IPS DF 6.9 (cell line): ENCODE results near the gene MALSU1.

Experiments used
- DNase-seq: peaks from one replicate; pipeline ENCODE4 v3.0.0-alpha.2; 2013; ENCODE audit warnings: low read depth, low spot score
- H3K27ac ChIP-seq: one replicate; pipeline ENCODE4 v1.5.1; 2013; ENCODE audit warnings: low read length, control low read depth
- H3K27me3 ChIP-seq: 2 replicates; pipeline ENCODE4 v1.6.1; 2013; ENCODE audit warnings: mild to moderate bottlenecking, low read length; ENCODE audit not compliant: control insufficient read depth, insufficient read depth
- H3K36me3 ChIP-seq: 2 replicates; pipeline ENCODE4 v1.6.1; 2013; ENCODE audit warnings: low read length; ENCODE audit not compliant: control insufficient read depth, insufficient read depth
- H3K4me1 ChIP-seq: 2 replicates; pipeline ENCODE4 v1.6.1; 2013; ENCODE audit warnings: low read length; ENCODE audit not compliant: control insufficient read depth, insufficient read depth
- H3K4me3 ChIP-seq: 2 replicates; pipeline ENCODE4 v1.5.1; 2013; ENCODE audit warnings: mild to moderate bottlenecking, low read length
- H3K9me3 ChIP-seq: 2 replicates; pipeline ENCODE4 v1.6.1; 2013; ENCODE audit warnings: low read length, inconsistent platforms; ENCODE audit not compliant: control insufficient read depth, insufficient read depth
- WGBS: extraction: QIAGEN DNeasy Blood & Tissue Kit; methylation state at CpG from one replicate; pipeline ENCODE4 v1.1.7; 2013; ENCODE audit warnings: mixed read lengths, missing lambda C conversion rate; ENCODE audit not compliant: insufficient read length, insufficient coverage; 5-methylcytosine and 5-hydroxymethylcytosine counted together

Gene MALSU1

DNA sequence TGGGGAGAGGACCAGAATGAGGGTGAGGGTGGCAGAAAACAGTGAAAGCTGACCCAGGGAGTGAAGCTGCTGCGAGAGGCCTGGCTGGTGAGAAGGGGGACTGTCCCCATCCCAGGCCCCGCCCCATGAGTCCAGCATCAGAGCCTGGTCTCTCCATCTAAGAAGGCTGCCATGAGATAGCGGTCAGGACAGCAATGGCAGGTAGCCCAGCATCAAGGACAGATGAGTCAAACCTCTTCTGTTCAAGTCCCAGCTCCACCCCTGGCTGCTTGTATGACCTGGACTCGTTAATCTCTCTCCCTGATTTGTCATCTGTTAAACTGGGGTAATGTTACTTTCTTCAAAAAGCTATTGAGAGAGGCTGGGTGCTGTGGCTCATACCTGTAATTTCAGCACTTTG is 30.4 kb upstream of the MALSU1 start:
- no peaks in the 10 kb centered on the region for H3K36me3 ChIP-seq
- no peaks in the 10 kb centered on the region for H3K4me1 ChIP-seq
- no peaks in the 10 kb centered on the region for H3K9me3 ChIP-seq
- no peak for DNase-seq
- no peak overlapping the region for H3K27ac ChIP-seq
- WGBS = no CpG with 5 or more reads among the region's 4 CpGs
- H3K4me3 ChIP-seq = no peak overlapping the region
- H3K27me3 ChIP-seq = no peaks in the 10 kb centered on the region

DNA sequence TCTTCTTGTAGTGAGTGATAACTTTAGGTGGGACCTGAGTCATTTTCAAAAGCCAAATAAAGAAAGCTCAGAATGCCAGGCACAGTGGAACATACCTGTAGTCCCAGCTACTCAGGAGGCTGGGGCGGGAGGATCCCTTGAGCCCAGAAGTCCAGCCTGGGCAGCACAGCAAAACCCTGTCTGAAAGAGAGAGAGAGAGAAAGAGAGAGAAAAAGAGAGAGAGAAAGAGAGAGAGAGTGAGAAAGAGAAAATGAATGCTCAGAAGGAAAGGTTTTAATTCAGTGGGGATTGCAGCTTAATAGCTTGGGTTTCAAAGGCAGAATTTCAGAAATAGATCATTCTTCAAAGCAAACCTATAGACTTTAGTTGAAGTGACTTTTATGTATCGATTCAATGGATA is 26.9 kb upstream of the MALSU1 start:
- no peaks in the 10 kb centered on the region for H3K36me3 ChIP-seq
- no peak overlapping the region for H3K4me3 ChIP-seq
- H3K27ac ChIP-seq = no peak overlapping the region
- no CpG with 5 or more reads among the region's 2 CpGs for WGBS
- no peak for DNase-seq
- no peaks in the 10 kb centered on the region for H3K27me3 ChIP-seq
- H3K4me1 ChIP-seq = no peaks in the 10 kb centered on the region
- no peaks in the 10 kb centered on the region for H3K9me3 ChIP-seq

DNA sequence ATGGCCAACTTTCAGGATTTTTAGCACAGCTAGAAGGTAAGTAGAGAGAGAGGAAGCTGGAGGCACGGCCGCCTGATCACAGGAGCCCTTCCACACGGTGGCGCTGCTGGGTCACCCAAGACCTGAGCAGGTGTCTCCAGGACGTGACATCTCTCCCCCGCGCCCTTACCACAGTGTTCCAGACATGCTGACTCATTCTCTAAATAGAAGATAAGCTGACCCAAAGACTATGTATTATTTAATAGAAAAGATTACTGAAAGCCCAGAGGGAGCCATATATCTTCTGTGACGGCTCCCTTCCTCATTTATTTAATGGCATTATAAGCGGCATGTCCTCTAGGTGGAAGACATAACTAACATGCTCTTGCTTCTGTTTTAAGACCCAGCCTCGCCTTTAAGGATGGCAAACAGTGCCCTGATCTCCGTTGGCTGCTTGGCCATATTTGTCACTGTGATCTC is 26.0 kb upstream of the MALSU1 start:
- no peaks in the 10 kb centered on the region for H3K36me3 ChIP-seq
- no peak overlapping the region; the same call in 1 of the 2 replicates for H3K4me3 ChIP-seq
- no peaks in the 10 kb centered on the region for H3K9me3 ChIP-seq
- DNase-seq = peak; percentile 90
- no peaks in the 10 kb centered on the region for H3K4me1 ChIP-seq
- no CpG with 5 or more reads among the region's 11 CpGs for WGBS
- H3K27me3 ChIP-seq = no peaks in the 10 kb centered on the region
- H3K27ac ChIP-seq = no peak overlapping the region

DNA sequence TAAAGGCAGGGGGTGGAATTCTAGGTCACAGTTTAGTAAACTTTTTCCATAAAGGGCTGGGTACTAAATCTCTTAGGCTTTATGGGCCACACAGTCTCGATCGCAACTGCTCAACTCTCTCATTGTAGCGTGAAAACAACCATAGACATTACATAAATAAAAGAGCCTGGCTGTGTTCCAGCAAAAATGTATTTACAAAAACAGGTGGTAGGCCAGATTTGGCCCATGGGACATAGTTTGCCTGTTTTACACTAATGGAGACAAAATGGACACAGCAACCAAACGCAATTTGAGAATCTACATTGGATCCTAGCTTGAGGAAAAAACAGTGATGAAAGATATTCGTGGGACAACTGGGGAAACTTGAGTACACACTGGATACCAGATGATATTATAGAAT is 23.2 kb upstream of the MALSU1 start:
- Histone ChIP-seq H3K9me3 (no peaks in the 10 kb centered on the region), H3K4me1 (no peaks in the 10 kb centered on the region), H3K27me3 (no peaks in the 10 kb centered on the region), H3K27ac (no peak overlapping the region), H3K36me3 (no peaks in the 10 kb centered on the region), H3K4me3 (no peak overlapping the region)
- WGBS = no CpG with 5 or more reads among the region's 5 CpGs
- no peak for DNase-seq

DNA sequence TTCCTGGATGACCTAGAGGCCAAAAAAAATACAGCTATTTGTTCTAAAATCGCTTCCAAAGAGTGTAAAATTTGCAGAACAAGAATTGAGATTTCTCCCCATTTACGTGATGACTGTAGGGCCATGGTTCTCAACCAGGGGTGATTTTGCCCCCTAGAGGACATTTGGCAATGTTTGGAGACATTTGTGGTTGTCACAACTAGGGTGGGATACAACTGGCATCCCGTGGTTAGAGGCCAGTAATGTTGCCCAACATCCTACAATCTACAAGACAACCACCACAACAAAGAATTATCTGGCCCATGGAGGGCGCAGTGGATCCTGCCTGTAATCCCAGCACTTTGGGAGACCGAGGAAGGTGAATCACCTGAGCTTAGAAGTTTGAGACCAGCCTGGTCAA is 22.8 kb upstream of the MALSU1 start:
- Histone ChIP-seq H3K36me3 (no peaks in the 10 kb centered on the region), H3K4me1 (no peaks in the 10 kb centered on the region), H3K4me3 (no peak overlapping the region), H3K9me3 (no peaks in the 10 kb centered on the region), H3K27ac (no peak overlapping the region), H3K27me3 (no peaks in the 10 kb centered on the region)
- no peak for DNase-seq
- no CpG with 5 or more reads among the region's 5 CpGs for WGBS

DNA sequence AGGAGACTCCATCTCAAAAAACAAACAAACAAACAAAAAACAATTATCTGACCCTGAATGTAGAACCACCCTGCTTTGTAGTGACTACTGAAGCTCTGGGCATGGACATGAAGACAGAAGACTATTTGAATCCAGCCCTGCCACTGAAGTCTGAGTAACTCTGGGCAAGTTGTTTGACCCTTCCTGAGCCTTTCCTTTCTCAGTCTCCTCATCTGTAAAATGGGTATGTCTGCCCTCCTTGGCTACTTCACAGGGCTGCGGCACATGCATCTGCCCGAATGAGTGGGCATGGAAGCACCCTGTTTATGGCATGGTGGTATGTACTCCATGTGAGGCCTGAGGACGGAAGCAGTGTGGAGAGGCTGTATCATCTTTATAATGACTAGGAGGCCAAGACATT is 22.2 kb upstream of the MALSU1 start:
- H3K36me3 ChIP-seq = no peaks in the 10 kb centered on the region
- H3K9me3 ChIP-seq = no peaks in the 10 kb centered on the region
- no CpG with 5 or more reads among the region's 3 CpGs for WGBS
- H3K27me3 ChIP-seq = no peaks in the 10 kb centered on the region
- H3K4me3 ChIP-seq = no peak overlapping the region
- H3K27ac ChIP-seq = no peak overlapping the region
- no peak for DNase-seq
- no peaks in the 10 kb centered on the region for H3K4me1 ChIP-seq

DNA sequence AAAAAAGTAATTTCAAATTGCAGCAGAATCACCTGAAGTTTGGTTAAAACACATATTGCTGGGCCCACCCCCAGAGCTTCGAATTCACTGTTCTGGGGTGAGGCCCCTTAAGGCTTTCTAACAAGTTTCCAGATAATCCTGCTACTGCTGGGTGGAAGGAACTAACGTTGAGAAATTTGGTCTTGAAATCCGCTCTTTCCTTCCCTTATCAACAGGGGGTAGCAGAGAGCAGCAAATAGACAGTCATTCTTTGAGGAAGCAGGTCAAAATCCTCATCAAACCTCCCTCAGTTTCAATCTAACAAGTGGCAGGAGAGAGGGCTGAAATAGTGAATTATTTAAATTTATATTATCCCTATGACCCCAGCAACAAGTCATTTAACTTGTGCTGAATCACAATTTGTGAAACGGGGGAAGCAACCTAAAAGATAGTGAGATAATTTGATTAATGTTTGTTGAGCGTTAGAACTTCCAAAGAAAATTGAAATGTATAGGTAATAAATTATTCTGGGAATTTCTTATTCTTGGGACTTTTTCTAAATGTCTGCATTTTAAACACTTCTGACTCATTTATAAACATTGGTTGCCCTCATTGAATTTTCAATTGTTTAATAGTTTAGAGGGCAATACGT is 21.7 kb upstream of the MALSU1 start:
- H3K4me3 ChIP-seq = no peak overlapping the region
- no peaks in the 10 kb centered on the region for H3K27me3 ChIP-seq
- no peak for DNase-seq
- 100% methylated on average over 1 of the region's 6 CpGs for WGBS
- H3K9me3 ChIP-seq = no peaks in the 10 kb centered on the region
- H3K27ac ChIP-seq = no peak overlapping the region
- H3K4me1 ChIP-seq = no peaks in the 10 kb centered on the region
- H3K36me3 ChIP-seq = no peaks in the 10 kb centered on the region

DNA sequence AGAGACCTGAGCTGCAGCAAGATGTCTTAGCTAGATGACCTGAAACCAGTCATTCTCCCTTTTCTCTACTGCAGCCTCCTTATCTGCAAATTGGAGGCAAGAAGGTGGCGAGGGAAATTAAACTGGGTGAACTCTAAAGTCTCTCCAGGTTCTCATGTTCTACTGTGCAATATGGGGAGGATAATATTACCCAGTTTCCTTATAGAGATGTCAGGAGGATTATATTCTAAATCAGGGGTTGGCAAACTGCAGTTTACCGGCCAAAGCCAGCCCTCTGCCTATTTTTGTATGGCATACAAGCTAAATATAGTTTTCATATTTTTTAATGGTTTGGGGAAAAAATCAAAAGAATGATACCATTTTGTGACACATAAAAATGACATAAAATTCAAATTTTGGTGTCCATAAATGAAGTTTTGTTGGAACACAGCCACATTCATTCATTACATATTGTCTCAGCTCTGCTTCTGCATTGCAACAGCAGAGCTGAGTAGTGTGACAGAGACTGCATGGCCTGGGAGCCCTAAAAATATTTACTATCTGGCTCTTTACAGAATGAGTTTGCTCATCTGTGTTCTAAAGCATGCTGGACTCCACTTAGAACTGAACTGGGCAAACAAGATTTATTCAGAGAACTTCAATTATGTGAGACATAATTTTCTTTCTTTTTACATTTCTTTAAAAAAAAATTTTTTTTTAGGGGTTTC is 19.2 kb upstream of the MALSU1 start:
- DNase-seq = no peak
- H3K27ac ChIP-seq = no peak overlapping the region
- H3K27me3 ChIP-seq = no peaks in the 10 kb centered on the region
- WGBS = no CpG with 5 or more reads among the region's 2 CpGs
- H3K4me3 ChIP-seq = no peak overlapping the region
- no peaks in the 10 kb centered on the region for H3K4me1 ChIP-seq
- no peaks in the 10 kb centered on the region for H3K36me3 ChIP-seq
- no peaks in the 10 kb centered on the region for H3K9me3 ChIP-seq

DNA sequence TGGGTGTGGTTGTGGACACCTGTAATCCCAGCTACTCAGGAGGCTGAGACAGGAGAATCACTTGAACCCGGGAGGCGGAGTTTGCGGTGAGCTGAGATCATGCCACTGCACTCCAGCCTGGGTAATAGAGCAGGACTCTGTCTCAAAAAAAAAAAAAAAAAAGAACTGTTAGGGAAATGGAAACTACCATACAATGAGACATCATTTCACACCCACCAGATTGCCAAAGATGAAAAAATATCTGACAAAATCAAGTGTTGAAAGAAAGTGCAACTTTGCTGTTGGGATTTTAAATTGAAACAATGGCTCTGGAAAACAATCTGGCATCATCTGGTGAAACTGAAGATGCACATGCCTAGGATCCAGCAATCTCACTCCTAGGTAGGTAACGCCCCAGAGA is 16.1 kb upstream of the MALSU1 start:
- Histone ChIP-seq H3K4me1 (no peaks in the 10 kb centered on the region), H3K27ac (no peak overlapping the region), H3K36me3 (no peaks in the 10 kb centered on the region), H3K9me3 (no peaks in the 10 kb centered on the region), H3K4me3 (no peak overlapping the region), H3K27me3 (no peaks in the 10 kb centered on the region)
- WGBS = no CpG with 5 or more reads among the region's 4 CpGs
- no peak for DNase-seq

DNA sequence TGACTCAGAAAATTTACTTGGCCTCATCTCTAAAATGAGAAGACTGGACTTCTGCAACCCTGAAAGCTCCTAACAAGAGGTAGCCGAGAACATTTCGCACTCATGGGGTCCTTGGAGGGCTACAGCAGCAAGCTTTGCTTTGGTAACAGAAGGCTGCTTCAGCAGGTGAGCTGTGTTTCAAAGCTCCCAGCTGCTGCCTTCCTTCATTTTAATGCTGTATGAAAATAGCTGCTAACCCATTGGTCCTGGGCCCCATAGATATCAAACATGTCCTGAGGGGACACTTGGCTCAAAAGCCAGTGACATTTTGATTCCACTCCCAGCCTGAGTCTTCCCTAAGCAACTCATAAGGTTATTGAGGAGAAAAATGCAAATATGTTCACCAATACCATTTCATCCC is 14.3 kb upstream of the MALSU1 start:
- Histone ChIP-seq H3K27me3 (no peaks in the 10 kb centered on the region), H3K27ac (no peak overlapping the region), H3K9me3 (no peaks in the 10 kb centered on the region), H3K4me3 (no peak overlapping the region), H3K4me1 (no peaks in the 10 kb centered on the region), H3K36me3 (no peaks in the 10 kb centered on the region)
- no CpG with 5 or more reads among the region's 2 CpGs for WGBS
- DNase-seq = no peak
